ENCODE data around the gene ZNF865. TPM values are rescaled to one million over a fixed set of nuclear protein-coding genes. Genes with fewer than 3 reads are reported as not detected.

ZNF865 gene
- total RNA-seq, 1 experiment from 2014 or later, result 21.7 TPM

GRCh38 chr19:55659822-55660221, 54.4 kb downstream of the ZNF865 start:
- ChIA-PET CTCF (interaction anchor here (0.6 to 1.0 kb wide), 2 partner anchors 12 to 44 kb away, joined by 4 read pairs; no protein-coding TSS in a partner anchor), POLR2A (no interaction called here)
- Mint-ChIP-seq H3K9me3 (no peaks in the 10 kb centered on the region), H3K36me3 (peaks cover 50% of the 10 kb centered on the region), H3K27me3 (ENCODE audit: low read depth) (no peaks in the 10 kb centered on the region; the same call in 1 of the 2 replicates), H3K4me1 (peaks cover 31% of the 10 kb centered on the region), H3K27ac (peak overlapping the region; percentile 84), H3K4me3 (no peak overlapping the region)
- DNase-seq (ENCODE audit: low spot score), result no peak
- ATAC-seq, result no peak
- no peak for TF ChIP-seq USF2 (CRISPR knock-in tag; IDR thresholded peaks at IDR 0.05)
- no peak for TF ChIP-seq ARID4B (CRISPR knock-in tag; IDR thresholded peaks at IDR 0.05; ENCODE audit: borderline replicate concordance)
- TF ChIP-seq CREM (CRISPR knock-in tag; IDR thresholded peaks at IDR 0.05), result no peak
- TF ChIP-seq PREB (CRISPR knock-in tag; IDR thresholded peaks at IDR 0.05; ENCODE audit: borderline replicate concordance), result no peak
- no peak for TF ChIP-seq ZNF423 (CRISPR knock-in tag; IDR thresholded peaks at IDR 0.05)
- no peak for TF ChIP-seq SMAD3 (CRISPR knock-in tag; IDR thresholded peaks at IDR 0.05; ENCODE audit: borderline replicate concordance)
- no peak for TF ChIP-seq ZNF281 (CRISPR knock-in tag; IDR thresholded peaks at IDR 0.05)
- TF ChIP-seq, protein P1, sequence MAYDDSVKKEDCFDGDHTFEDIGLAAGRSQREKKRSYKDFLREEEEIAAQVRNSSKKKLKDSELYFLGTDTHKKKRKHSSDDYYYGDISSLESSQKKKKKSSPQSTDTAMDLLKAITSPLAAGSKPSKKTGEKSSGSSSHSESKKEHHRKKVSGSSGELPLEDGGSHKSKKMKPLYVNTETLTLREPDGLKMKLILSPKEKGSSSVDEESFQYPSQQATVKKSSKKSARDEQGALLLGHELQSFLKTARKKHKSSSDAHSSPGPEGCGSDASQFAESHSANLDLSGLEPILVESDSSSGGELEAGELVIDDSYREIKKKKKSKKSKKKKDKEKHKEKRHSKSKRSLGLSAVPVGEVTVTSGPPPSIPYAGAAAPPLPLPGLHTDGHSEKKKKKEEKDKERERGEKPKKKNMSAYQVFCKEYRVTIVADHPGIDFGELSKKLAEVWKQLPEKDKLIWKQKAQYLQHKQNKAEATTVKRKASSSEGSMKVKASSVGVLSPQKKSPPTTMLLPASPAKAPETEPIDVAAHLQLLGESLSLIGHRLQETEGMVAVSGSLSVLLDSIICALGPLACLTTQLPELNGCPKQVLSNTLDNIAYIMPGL (CRISPR knock-in tag; IDR thresholded peaks at IDR 0.05), result no peak
- no peak for TF ChIP-seq ZBTB21 (CRISPR knock-in tag; IDR thresholded peaks at IDR 0.05; ENCODE audit: borderline replicate concordance)
- no peak for TF ChIP-seq USF1 (CRISPR knock-in tag; IDR thresholded peaks at IDR 0.05)
- TF ChIP-seq E2F4 (CRISPR knock-in tag; IDR thresholded peaks at IDR 0.05; ENCODE audit: borderline replicate concordance, low read depth), result no peak
- TF ChIP-seq ZNF121 (CRISPR knock-in tag; IDR thresholded peaks at IDR 0.05), result no peak
- no peak for TF ChIP-seq ATF3 (CRISPR knock-in tag; conservative IDR thresholded peaks at IDR 0.05)
- no peak for TF ChIP-seq TP53 (CRISPR knock-in tag; IDR thresholded peaks at IDR 0.05)
- TF ChIP-seq, protein P2, sequence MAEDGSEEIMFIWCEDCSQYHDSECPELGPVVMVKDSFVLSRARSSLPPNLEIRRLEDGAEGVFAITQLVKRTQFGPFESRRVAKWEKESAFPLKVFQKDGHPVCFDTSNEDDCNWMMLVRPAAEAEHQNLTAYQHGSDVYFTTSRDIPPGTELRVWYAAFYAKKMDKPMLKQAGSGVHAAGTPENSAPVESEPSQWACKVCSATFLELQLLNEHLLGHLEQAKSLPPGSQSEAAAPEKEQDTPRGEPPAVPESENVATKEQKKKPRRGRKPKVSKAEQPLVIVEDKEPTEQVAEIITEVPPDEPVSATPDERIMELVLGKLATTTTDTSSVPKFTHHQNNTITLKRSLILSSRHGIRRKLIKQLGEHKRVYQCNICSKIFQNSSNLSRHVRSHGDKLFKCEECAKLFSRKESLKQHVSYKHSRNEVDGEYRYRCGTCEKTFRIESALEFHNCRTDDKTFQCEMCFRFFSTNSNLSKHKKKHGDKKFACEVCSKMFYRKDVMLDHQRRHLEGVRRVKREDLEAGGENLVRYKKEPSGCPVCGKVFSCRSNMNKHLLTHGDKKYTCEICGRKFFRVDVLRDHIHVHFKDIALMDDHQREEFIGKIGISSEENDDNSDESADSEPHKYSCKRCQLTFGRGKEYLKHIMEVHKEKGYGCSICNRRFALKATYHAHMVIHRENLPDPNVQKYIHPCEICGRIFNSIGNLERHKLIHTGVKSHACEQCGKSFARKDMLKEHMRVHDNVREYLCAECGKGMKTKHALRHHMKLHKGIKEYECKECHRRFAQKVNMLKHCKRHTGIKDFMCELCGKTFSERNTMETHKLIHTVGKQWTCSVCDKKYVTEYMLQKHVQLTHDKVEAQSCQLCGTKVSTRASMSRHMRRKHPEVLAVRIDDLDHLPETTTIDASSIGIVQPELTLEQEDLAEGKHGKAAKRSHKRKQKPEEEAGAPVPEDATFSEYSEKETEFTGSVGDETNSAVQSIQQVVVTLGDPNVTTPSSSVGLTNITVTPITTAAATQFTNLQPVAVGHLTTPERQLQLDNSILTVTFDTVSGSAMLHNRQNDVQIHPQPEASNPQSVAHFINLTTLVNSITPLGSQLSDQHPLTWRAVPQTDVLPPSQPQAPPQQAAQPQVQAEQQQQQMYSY (CRISPR knock-in tag; IDR thresholded peaks at IDR 0.05), result no peak
- TF ChIP-seq MXD4 (CRISPR knock-in tag; IDR thresholded peaks at IDR 0.05; ENCODE audit: borderline replicate concordance), result no peak
